SHP77 (cell line): ENCODE measurements around the gene KCNMB1.

Source experiments
- DNase-seq, 2 experiments: peaks; one replicate each; lab custom pipeline; 2025; lab: John Stamatoyannopoulos, UW

Gene KCNMB1

GRCh38 chr5:170414786-170415185 lies 25.6 kb upstream of the KCNMB1 start:
- DNase-seq = no peak

GRCh38 chr5:170413897-170414296 lies 24.7 kb upstream of the KCNMB1 start:
- DNase-seq = no peak

GRCh38 chr5:170411100-170411499 lies 21.9 kb upstream of the KCNMB1 start:
- DNase-seq = no peak

GRCh38 chr5:170410401-170410800 lies 21.2 kb upstream of the KCNMB1 start:
- no peak for DNase-seq

GRCh38 chr5:170408877-170409660 lies 19.9 kb upstream of the KCNMB1 start:
- no peak for DNase-seq

GRCh38 chr5:170408226-170408625 lies 19.1 kb upstream of the KCNMB1 start:
- DNase-seq = no peak

GRCh38 chr5:170407062-170407461 lies 17.9 kb upstream of the KCNMB1 start:
- no peak for DNase-seq

GRCh38 chr5:170405817-170406216 lies 16.6 kb upstream of the KCNMB1 start:
- no peak for DNase-seq

- no peak for DNase-seq
Observed at GRCh38 chr5:170404398-170404797, 15.2 kb upstream of the KCNMB1 start.

GRCh38 chr5:170403675-170404074 lies 14.5 kb upstream of the KCNMB1 start:
- DNase-seq = no peak

GRCh38 chr5:170402508-170402907 lies 13.3 kb upstream of the KCNMB1 start:
- DNase-seq = no peak

GRCh38 chr5:170397059-170397458 lies 7.9 kb upstream of the KCNMB1 start:
- no peak for DNase-seq

- DNase-seq = no peak
Observed at GRCh38 chr5:170393958-170394357, 4.8 kb upstream of the KCNMB1 start.

- DNase-seq = no peak
Observed at GRCh38 chr5:170393235-170393634, 4.1 kb upstream of the KCNMB1 start.

- DNase-seq = no peak
Observed at GRCh38 chr5:170390472-170390871, 1.3 kb upstream of the KCNMB1 start.

- DNase-seq = no peak
Observed at GRCh38 chr5:170389550-170389892, 354 bp upstream of the KCNMB1 start.

GRCh38 chr5:170387775-170388639 lies 1.2 kb downstream of the KCNMB1 start:
- DNase-seq = no peak

- DNase-seq = no peak
Observed at GRCh38 chr5:170386743-170387395, 2.3 kb downstream of the KCNMB1 start.

- DNase-seq = no peak
Observed at GRCh38 chr5:170383227-170383626, 5.9 kb downstream of the KCNMB1 start.

- DNase-seq = no peak
Observed at GRCh38 chr5:170382790-170383189, 6.4 kb downstream of the KCNMB1 start.

- no peak for DNase-seq
Observed at GRCh38 chr5:170380361-170380951, 8.7 kb downstream of the KCNMB1 start.

- DNase-seq = no peak
Observed at GRCh38 chr5:170378740-170379139, 10.4 kb downstream of the KCNMB1 start.
